ELR (cell line): ENCODE results near the gene PCDHGC4.
A peak's percentile ranks its signal among the peaks of the same experiment; 100 is the strongest.

Experiments
- DNase-seq: peaks from one replicate; pipeline ENCODE4 v3.0.0-alpha.2; 2015; ENCODE audit warnings: low read depth

The PCDHGC4 gene

DNA sequence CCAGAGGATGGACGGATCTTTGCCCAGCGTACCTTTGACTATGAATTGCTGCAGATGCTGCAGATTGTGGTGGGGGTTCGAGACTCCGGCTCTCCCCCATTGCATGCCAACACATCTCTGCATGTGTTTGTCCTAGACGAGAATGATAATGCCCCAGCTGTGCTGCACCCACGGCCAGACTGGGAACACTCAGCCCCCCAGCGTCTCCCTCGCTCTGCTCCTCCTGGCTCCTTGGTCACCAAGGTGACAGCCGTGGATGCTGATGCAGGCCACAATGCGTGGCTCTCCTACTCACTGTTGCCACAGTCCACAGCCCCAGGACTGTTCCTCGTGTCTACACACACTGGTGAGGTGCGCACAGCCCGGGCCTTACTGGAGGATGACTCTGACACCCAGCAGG, 5.9 kb downstream of the PCDHGC4 start:
- DNase-seq = no peak

DNA sequence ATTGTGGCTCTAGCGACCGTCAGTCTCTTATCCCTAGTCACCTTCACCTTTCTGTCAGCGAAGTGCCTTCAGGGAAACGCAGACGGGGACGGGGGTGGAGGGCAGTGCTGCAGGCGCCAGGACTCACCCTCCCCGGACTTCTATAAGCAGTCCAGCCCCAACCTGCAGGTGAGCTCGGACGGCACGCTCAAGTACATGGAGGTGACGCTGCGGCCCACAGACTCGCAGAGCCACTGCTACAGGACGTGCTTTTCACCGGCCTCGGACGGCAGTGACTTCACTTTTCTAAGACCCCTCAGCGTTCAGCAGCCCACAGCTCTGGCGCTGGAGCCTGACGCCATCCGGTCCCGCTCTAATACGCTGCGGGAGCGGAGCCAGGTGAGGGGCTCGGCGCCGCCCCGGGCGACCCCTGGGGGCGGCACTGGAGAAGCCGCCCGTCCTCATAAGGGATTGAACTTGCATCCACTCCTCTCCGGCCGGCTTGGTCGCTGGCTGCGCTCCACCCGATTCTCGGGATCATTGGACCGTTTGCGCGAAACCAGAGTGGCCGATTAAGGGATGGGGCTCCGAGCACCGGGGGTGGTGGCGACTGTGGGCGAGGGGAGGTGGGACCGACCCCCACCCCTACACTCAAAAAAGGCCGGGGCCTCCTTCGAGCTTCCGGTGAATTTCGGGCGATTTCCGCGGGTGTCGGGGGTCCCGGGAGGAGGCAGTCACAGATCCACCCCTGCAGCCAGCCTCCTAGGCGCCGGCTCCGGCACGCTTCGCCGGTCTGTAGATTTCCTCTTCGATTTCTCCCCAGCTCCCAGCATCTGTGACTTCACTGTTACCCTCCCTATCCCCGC, 6.7 kb downstream of the PCDHGC4 start:
- DNase-seq = no peak

GRCh38 chr5:141492168-141492885, 7.5 kb downstream of the PCDHGC4 start:
- no peak for DNase-seq

GRCh38 chr5:141493500-141494422, 8.9 kb downstream of the PCDHGC4 start:
- no peak for DNase-seq

DNA sequence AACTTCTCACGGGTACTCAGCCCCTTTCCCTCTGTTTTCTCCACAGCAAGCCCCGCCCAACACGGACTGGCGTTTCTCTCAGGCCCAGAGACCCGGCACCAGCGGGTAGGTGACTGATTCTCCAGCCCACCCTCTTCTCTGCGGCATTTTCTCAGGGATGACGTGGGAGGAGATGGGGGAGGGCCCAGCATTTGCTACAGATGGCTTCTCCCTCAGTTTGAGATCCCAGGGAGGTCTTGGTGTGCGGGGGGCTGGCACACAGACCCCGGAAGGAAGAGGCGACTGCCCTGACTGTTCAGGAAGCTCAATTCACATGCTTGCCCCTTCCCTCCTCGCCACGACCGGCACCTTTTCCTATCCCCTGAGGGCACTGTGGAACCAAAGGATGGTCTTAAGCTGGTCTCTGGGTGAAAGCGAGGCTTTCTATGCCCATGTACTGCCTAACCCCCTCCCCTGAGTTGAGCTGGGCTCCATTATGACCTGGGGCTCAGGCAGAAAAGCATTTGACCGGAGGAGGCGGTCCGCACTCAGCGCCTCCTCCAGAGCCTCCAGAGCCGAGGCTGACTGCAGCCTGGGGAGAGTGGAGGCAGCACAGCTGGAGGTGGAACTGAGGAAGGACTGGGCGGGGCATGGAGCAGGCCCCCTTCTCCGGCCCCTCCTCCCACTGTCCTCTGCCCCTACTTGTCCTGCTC, 10.1 kb downstream of the PCDHGC4 start:
- DNase-seq = no peak

GRCh38 chr5:141495453-141495811, 10.6 kb downstream of the PCDHGC4 start:
- no peak for DNase-seq

DNA sequence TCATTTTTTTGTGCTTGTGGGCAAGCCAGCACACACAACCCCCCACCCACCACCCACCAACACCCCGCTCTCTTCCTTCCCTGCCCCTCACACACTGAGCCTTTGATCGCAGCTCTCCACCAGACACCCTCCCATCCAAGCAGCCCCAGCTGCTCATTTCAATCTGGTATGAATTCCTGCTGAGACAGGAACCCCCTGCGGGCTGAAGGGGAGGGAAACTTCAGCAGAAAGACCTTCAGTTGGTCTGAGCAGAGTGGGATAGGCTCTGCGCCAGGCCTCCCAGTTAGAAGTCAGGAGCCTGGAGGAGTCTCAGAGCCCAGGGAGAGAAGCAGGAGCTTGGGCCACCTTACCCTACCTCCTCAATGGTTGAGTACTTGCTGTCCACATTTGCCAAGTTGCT, 11.2 kb downstream of the PCDHGC4 start:
- DNase-seq = no peak

DNA sequence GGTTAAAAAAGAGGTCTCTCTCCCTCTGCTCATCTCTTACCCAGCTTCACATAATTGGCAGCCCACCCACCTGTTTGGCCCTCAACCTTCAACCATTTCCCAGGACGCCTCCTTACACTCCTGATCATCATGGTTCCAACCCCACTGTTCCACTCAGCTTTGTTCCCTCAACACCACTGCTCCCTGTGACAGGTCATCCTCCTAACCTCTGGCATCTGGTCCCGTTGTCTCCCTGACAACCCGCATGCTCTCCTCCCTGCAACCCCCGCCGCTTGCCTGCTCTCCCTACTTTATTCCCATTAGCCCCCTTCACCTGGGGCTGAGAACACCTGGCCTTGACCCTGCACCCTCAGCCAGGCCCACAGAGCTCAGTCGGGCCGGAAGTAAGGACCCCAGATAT, 16.9 kb downstream of the PCDHGC4 start:
- no peak for DNase-seq

- DNase-seq = no peak
Measured at GRCh38 chr5:141503681-141504080, 18.9 kb downstream of the PCDHGC4 start.

GRCh38 chr5:141504216-141504615, 19.4 kb downstream of the PCDHGC4 start:
- no peak for DNase-seq

GRCh38 chr5:141506381-141507155, 21.7 kb downstream of the PCDHGC4 start:
- DNase-seq = no peak

- DNase-seq = peak; percentile 78
Measured at GRCh38 chr5:141507387-141508091, 22.7 kb downstream of the PCDHGC4 start.

DNA sequence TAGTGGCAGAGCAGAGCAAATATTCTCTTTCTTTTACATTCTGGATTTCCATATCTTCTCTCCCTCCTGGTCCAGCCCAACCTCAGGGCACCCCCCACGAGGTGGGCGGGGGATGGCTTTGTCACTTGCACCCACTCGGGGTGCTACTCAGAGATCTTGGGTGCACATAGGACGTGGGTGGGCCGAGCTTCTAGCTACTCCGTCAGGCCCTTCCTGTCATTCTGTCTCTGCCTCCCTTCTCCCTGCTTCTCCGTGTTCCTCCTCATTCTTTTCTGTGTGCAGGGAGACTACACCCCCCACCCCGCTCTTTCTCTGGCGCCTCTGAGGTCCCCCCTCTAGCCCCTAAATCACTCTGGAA, 23.6 kb downstream of the PCDHGC4 start:
- peak; percentile 46 for DNase-seq

- DNase-seq = peak; percentile 96
Measured at GRCh38 chr5:141508798-141509611, 24.2 kb downstream of the PCDHGC4 start.

DNA sequence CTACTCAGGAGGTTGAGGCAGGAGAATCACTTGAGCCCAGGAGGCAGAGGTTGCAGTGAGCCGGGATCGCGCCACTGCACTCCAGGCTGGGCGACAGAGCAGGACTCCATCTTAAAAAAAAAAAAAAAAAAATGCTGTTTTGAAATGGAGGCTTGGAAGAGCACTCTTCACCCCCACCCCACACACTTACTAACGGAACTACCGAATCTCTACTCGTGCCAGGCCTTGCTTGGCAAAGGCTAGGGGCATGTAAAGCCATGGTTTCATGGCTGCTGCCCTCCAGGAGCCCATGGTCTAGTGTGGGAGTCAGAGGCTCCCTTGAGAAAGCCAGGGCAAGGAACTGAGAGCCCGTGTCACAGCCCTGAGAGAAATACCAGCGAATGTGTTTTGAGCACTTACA, 25.3 kb downstream of the PCDHGC4 start:
- DNase-seq = no peak

- DNase-seq = no peak
Measured at GRCh38 chr5:141510850-141511601, 26.2 kb downstream of the PCDHGC4 start.

GRCh38 chr5:141511771-141512325, 27.0 kb downstream of the PCDHGC4 start:
- no peak for DNase-seq

GRCh38 chr5:141512390-141512910, 27.6 kb downstream of the PCDHGC4 start:
- peak; percentile 76 for DNase-seq
